ENCODE results near the gene SLC35B2.

DNA sequence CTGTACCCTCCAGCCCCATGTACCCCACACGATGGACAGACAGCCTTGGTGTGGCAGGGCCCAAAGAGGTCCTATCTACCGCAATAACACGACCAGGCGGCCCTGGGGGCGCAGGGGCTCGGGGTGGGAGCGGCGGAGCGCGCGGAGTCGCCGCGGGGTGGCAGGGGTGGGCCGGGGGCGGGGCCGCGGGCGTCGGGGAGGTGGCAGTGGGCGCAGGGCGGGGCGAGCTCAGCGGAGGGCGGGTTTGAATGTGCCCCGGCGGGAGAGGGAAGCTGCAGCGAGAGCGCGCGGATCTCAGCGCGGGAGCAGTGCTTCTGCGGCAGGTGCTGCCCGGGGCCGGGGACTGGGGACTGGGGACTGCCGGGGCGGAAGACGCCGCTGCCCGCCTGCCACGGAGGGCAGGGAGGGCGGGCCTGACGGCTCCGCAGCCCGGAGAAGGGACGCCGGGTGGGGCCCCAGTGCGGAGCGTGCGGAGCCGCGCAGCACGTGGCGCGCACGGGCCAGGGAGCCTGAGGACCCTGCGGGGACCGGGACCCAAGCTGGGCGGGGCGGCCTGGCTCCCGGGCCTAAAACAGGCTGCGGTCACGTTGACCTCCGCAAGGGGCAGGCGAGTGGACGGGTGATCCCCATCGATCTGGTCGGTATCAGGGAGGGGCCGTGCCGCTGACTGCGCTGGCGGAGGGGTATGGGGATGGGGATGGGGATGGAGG is 33.9 kb downstream of the SLC35B2 start, which contains the start of gene SLC29A1:
- TF ChIP-seq TAF1 (IDR thresholded peaks at IDR 0.05; ENCODE audit: borderline replicate concordance, insufficient read depth, low read length) (peak; percentile 72; the same call in 1 of the 2 replicates), SIN3A (IDR thresholded peaks at IDR 0.05; ENCODE audit: borderline replicate concordance, insufficient read depth, low read length) (0 out of 2 replicates have a peak, but pooled peaks have one; percentile 46), POLR2AphosphoS5 (IDR thresholded peaks at IDR 0.05; ENCODE audit: low read depth, low read length) (peak; percentile 72; the same call in 1 of the 2 replicates), FOXP2 (optimal IDR thresholded peaks at IDR 0.05; ENCODE audit: borderline replicate concordance, extremely low read depth, extremely low read length, insufficient read depth) (no peak)
- TF ChIP-seq, protein P1, sequence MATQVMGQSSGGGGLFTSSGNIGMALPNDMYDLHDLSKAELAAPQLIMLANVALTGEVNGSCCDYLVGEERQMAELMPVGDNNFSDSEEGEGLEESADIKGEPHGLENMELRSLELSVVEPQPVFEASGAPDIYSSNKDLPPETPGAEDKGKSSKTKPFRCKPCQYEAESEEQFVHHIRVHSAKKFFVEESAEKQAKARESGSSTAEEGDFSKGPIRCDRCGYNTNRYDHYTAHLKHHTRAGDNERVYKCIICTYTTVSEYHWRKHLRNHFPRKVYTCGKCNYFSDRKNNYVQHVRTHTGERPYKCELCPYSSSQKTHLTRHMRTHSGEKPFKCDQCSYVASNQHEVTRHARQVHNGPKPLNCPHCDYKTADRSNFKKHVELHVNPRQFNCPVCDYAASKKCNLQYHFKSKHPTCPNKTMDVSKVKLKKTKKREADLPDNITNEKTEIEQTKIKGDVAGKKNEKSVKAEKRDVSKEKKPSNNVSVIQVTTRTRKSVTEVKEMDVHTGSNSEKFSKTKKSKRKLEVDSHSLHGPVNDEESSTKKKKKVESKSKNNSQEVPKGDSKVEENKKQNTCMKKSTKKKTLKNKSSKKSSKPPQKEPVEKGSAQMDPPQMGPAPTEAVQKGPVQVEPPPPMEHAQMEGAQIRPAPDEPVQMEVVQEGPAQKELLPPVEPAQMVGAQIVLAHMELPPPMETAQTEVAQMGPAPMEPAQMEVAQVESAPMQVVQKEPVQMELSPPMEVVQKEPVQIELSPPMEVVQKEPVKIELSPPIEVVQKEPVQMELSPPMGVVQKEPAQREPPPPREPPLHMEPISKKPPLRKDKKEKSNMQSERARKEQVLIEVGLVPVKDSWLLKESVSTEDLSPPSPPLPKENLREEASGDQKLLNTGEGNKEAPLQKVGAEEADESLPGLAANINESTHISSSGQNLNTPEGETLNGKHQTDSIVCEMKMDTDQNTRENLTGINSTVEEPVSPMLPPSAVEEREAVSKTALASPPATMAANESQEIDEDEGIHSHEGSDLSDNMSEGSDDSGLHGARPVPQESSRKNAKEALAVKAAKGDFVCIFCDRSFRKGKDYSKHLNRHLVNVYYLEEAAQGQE (IDR thresholded peaks at IDR 0.05; ENCODE audit: insufficient read depth in 1 of 2, low read depth in 2 of 2, low read length in 2 of 2), result peak in 1 of 2 experiments; percentile 55; a peak in 1 of 4 replicates

All from PFSK-1 (cell line).